Stimulated activated CD8-positive, alpha-beta memory T cell treated with anti-CD3 and anti-CD28 coated beads, Interleukin-4, amount 100 ng/mL, for 1 hour (primary cell): ENCODE data around the gene AMZ1.
"Not testable (repeated sequence)": the region's sequence is repeated elsewhere in the genome, so short reads cannot be mapped to it uniquely, and the experiment has no call there.

Source experiments
- DNase-seq, 2 donors: peaks; one replicate each; pipeline ENCODE4 v3.0.0-alpha.2; 2020; ENCODE audit warnings: low read depth in 2 of 2, low spot score in 1 of 2

Gene AMZ1

GRCh38 chr7:2709553-2710285 is 21.7 kb downstream of the AMZ1 start:
- peak; percentile 50 to 61 for DNase-seq

- DNase-seq, result peak in 1 of 2 donors; percentile 35
These were observed 22.3 kb downstream of the AMZ1 start for GRCh38 chr7:2710286-2710655.

GRCh38 chr7:2710901-2711551 is 23.0 kb downstream of the AMZ1 start:
- DNase-seq, result no peak

- DNase-seq, result no peak
These were observed 24.1 kb downstream of the AMZ1 start for GRCh38 chr7:2711895-2712675.

GRCh38 chr7:2713370-2713769 is 25.4 kb downstream of the AMZ1 start:
- DNase-seq, result no peak

GRCh38 chr7:2713978-2714377 is 26.0 kb downstream of the AMZ1 start:
- no peak for DNase-seq

GRCh38 chr7:2714636-2715035 is 26.6 kb downstream of the AMZ1 start:
- no peak for DNase-seq

GRCh38 chr7:2715341-2716231 is 27.6 kb downstream of the AMZ1 start:
- no peak for DNase-seq

GRCh38 chr7:2716488-2716887 is 28.5 kb downstream of the AMZ1 start:
- no peak for DNase-seq

- no peak for DNase-seq
These were observed 28.9 kb downstream of the AMZ1 start for GRCh38 chr7:2716906-2717292.

- DNase-seq, result no peak
These were observed 29.6 kb downstream of the AMZ1 start for GRCh38 chr7:2717293-2718261.

- DNase-seq, result no peak
These were observed 30.4 kb downstream of the AMZ1 start for GRCh38 chr7:2718296-2718965.

GRCh38 chr7:2719007-2719406 is 31.0 kb downstream of the AMZ1 start:
- peak in 1 of 2 donors; percentile 33 for DNase-seq

- DNase-seq, result no peak
These were observed 32.0 kb downstream of the AMZ1 start for GRCh38 chr7:2720024-2720423.

- no peak for DNase-seq
These were observed 33.8 kb downstream of the AMZ1 start for GRCh38 chr7:2721842-2722241.

GRCh38 chr7:2722591-2722990 is 34.6 kb downstream of the AMZ1 start:
- DNase-seq, result no peak

- DNase-seq, result no peak
These were observed 35.3 kb downstream of the AMZ1 start for GRCh38 chr7:2723138-2723850.

GRCh38 chr7:2724036-2724435 is 36.0 kb downstream of the AMZ1 start:
- DNase-seq, result not testable (repeated sequence)
